Gastroesophageal sphincter (tissue), 4 donors: Measurements from ENCODE around the gene TSGA10. TPM values are rescaled to one million over a fixed set of nuclear protein-coding genes. Genes with fewer than 3 reads are reported as not detected.
"Not testable (repeated sequence)": the region's sequence is repeated elsewhere in the genome, so short reads cannot be mapped to it uniquely, and the experiment has no call there.

ENCODE experiments used
- ATAC-seq: fragments of 150-250 bp; one replicate; pipeline ENCODE4 v1.9.1; 2016; ENCODE audit warnings: mild to moderate bottlenecking, moderate library complexity
- H3K27ac ChIP-seq, 4 donors: fragments of 200-600 bp; sonication (generic) in 3 of 4; 1 replicate in 3 of 4; 2 replicates in 1 of 4; pipeline ENCODE4 v1.5.1; 2016 to 2019
- H3K27me3 ChIP-seq: fragments of 200-600 bp; sonication (generic); one replicate; pipeline ENCODE4 v1.5.1; 2019
- H3K36me3 ChIP-seq, 2 donors: fragments of 200-600 bp; sonication (generic); one replicate each; pipeline ENCODE4 v1.5.1; 2019; ENCODE audit warnings: control low read depth in 1 of 2
- H3K4me1 ChIP-seq, 3 donors: fragments of 200-600 bp; sonication (generic); 1 replicate in 2 of 3; 2 replicates in 1 of 3; pipeline ENCODE4 v1.5.1; 2016 to 2019; ENCODE audit warnings: control low read depth in 2 of 3
- H3K4me3 ChIP-seq, 2 donors: fragments of 200-600 bp; sonication (generic); one replicate each; pipeline ENCODE4 v1.5.1; 2019; ENCODE audit warnings: mild to moderate bottlenecking in 1 of 2, moderate library complexity in 1 of 2
- H3K9me3 ChIP-seq, 3 donors: fragments of 200-600 bp; sonication (generic); one replicate each; pipeline ENCODE4 v1.5.1; 2017 to 2019; ENCODE audit warnings: control low read depth in 2 of 3
- EP300 ChIP-seq: sonication (generic); formaldehyde crosslinking; IDR thresholded peaks from one replicate; pipeline ENCODE4 v1.6.1; 2017; ENCODE audit warnings: antibody characterized with exemption, mild to moderate bottlenecking
- POLR2A ChIP-seq, 2 donors: fragments of 450-650 bp; IDR thresholded peaks; one replicate each; pipeline ENCODE4 v1.6.1; 2017; ENCODE audit warnings: antibody characterized with exemption in 2 of 2, mild to moderate bottlenecking in 2 of 2, moderate library complexity in 1 of 2
- POLR2AphosphoS5 ChIP-seq: sonication (generic); formaldehyde crosslinking; IDR thresholded peaks from one replicate; pipeline ENCODE4 v1.6.1; 2017; ENCODE audit warnings: antibody characterized with exemption
- WGBS, 2 donors: methylation state at CpG; one replicate each; pipeline ENCODE4 v1.1.5; 2018; ENCODE audit warnings: low coverage in 1 of 2; 5-methylcytosine and 5-hydroxymethylcytosine counted together
- total RNA-seq, 4 donors: library from RNA; depleted of rRNA; stranded (reverse); fragments of >200 nt; gene quantifications; one replicate each; pipeline ENCODE4 v1.1.0, GENCODE V29; 2016
- TF ChIP-seq, protein P1 (sequence below), 4 experiments: fragments of 200-600 bp in 2 of 4; fragments of 450-650 bp in 2 of 4; sonication (generic) in 1 of 4; IDR thresholded peaks; one replicate each; pipeline ENCODE4 v1.5.1; 2017 to 2019; ENCODE audit warnings: antibody characterized with exemption in 4 of 4, mild to moderate bottlenecking in 2 of 4, moderate library complexity in 2 of 4

The TSGA10 gene
- total RNA-seq, 4 donors from 2014 or later: 1.2 to 2.2 (median 1.5) TPM

DNA sequence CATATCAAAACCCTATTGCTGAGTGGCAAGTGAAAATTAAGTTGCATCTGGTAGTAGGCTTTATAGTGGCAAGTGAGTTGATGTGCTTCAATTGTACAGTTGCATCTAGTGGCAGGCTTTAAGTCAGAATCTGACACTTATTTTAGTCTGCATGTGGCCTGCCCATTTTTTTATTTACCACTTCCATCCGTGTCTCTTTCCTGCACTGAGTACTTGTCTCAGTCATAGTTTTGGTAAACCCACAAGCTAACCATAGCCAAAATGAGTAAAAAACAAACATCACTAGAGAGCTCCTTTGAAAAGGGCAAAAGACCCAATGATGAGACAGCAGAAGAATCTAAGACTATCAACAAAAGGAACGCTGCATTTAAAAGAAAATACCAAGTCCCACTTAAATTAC is 122.7 kb downstream of the TSGA10 start:
- no peak for TF ChIP-seq POLR2A (IDR thresholded peaks at IDR 0.05)
- no peak for TF ChIP-seq POLR2AphosphoS5
- TF ChIP-seq, protein P1, sequence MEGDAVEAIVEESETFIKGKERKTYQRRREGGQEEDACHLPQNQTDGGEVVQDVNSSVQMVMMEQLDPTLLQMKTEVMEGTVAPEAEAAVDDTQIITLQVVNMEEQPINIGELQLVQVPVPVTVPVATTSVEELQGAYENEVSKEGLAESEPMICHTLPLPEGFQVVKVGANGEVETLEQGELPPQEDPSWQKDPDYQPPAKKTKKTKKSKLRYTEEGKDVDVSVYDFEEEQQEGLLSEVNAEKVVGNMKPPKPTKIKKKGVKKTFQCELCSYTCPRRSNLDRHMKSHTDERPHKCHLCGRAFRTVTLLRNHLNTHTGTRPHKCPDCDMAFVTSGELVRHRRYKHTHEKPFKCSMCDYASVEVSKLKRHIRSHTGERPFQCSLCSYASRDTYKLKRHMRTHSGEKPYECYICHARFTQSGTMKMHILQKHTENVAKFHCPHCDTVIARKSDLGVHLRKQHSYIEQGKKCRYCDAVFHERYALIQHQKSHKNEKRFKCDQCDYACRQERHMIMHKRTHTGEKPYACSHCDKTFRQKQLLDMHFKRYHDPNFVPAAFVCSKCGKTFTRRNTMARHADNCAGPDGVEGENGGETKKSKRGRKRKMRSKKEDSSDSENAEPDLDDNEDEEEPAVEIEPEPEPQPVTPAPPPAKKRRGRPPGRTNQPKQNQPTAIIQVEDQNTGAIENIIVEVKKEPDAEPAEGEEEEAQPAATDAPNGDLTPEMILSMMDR (IDR thresholded peaks at IDR 0.05): no peak
- no peak for TF ChIP-seq EP300
- 81 to 91% methylated on average over 1 to 2 of the region's 2 CpGs for WGBS, 2 donors
- no peak for ATAC-seq
- Histone ChIP-seq H3K27me3 (no peaks in the 10 kb centered on the region), H3K36me3 (no peaks in the 10 kb centered on the region), H3K27ac (no peak overlapping the region), H3K4me1 (no peaks in the 10 kb centered on the region), H3K9me3 (no peaks in the 10 kb centered on the region), H3K4me3 (no peak overlapping the region)

GRCh38 chr2:99031481-99031880 is 123.3 kb downstream of the TSGA10 start:
- Histone ChIP-seq H3K4me3 (no peak overlapping the region), H3K27me3 (no peaks in the 10 kb centered on the region), H3K4me1 (no peaks in the 10 kb centered on the region), H3K27ac (no peak overlapping the region), H3K36me3 (no peaks in the 10 kb centered on the region), H3K9me3 (no peaks in the 10 kb centered on the region)
- ATAC-seq: no peak
- WGBS, 2 donors: 64 to 70% methylated on average over 2 to 3 of the region's 3 CpGs
- TF ChIP-seq POLR2A (IDR thresholded peaks at IDR 0.05): no peak
- TF ChIP-seq EP300: no peak
- TF ChIP-seq, protein P1 (IDR thresholded peaks at IDR 0.05): no peak
- no peak for TF ChIP-seq POLR2AphosphoS5

DNA sequence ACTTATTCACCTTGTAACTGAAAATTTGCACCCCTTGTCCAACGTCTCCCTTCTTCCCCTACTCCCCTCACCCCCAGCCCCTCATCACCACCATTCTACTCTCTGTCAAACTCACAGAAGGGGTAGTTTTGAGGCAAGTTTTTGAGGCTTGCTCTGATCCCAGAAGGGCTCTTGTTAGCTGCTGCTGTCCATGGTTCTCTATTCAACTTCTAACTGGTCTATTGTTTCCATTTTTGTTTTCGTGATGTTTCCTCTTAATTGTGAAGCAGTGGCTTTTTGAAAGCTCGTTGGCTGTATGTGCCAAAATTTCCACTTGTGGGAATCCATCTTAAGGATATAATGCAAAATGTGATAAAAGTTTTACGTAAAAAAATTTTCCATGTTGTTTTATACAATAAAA is 126.2 kb downstream of the TSGA10 start:
- no peak for ATAC-seq
- Histone ChIP-seq H3K36me3 (no peaks in the 10 kb centered on the region), H3K9me3 (peaks cover 0 to 10% (median 0%) of the 10 kb centered on the region in 3 donors), H3K27ac (no peak overlapping the region), H3K4me3 (no peak overlapping the region), H3K4me1 (no peaks in the 10 kb centered on the region), H3K27me3 (no peaks in the 10 kb centered on the region)
- 50 to 62% methylated on average over 4 of the region's 4 CpGs for WGBS, 2 donors
- TF ChIP-seq POLR2AphosphoS5 (no peak), POLR2A (IDR thresholded peaks at IDR 0.05) (no peak), EP300 (no peak)
- TF ChIP-seq, protein P1 (IDR thresholded peaks at IDR 0.05): no peak

DNA sequence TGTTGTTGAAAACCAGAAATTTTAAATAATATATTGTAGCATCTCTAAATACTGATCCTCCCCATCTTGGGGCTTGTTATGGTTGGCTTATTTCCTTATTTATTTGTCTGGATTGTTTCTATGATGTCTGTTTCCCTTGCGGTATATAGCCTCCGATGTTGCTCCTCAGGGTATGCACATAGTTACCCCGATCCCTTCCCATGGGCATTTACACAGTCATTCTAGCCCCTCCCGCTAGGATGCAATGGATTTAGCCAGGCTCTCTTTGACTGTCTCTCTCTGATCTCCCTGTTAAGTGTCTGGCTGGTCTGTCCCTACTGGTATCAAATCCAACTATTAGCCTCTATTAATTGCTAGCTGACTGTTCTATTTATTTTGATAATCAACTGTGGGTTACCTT is 126.9 kb downstream of the TSGA10 start:
- 64 to 65% methylated on average over 4 of the region's 4 CpGs for WGBS, 2 donors
- TF ChIP-seq POLR2A (IDR thresholded peaks at IDR 0.05) (no peak), EP300 (no peak), POLR2AphosphoS5 (no peak)
- TF ChIP-seq, protein P1 (IDR thresholded peaks at IDR 0.05): no peak

GRCh38 chr2:99000708-99001107 is 154.0 kb downstream of the TSGA10 start:
- H3K4me1 ChIP-seq: no peaks in the 10 kb centered on the region
- no peak overlapping the region for H3K4me3 ChIP-seq
- no peaks in the 10 kb centered on the region for H3K36me3 ChIP-seq
- no peak for ATAC-seq
- no peaks in the 10 kb centered on the region for H3K27me3 ChIP-seq
- no peak overlapping the region for H3K27ac ChIP-seq
- WGBS, 2 donors: 80 to 91% methylated on average over 2 to 4 of the region's 10 CpGs
- TF ChIP-seq EP300 (no peak), POLR2A (IDR thresholded peaks at IDR 0.05) (no peak), POLR2AphosphoS5 (no peak)
- TF ChIP-seq, protein P1 (IDR thresholded peaks at IDR 0.05): no peak
- peaks cover 0 to 27% (median 0%) of the 10 kb centered on the region in 3 donors for H3K9me3 ChIP-seq

More for the DNA sequence above, 126.9 kb downstream of the TSGA10 start:
- Histone ChIP-seq H3K27ac (no peak overlapping the region), H3K9me3 (peaks cover 0 to 10% (median 0%) of the 10 kb centered on the region in 3 donors), H3K4me3 (no peak overlapping the region), H3K27me3 (no peaks in the 10 kb centered on the region), H3K36me3 (no peaks in the 10 kb centered on the region), H3K4me1 (no peaks in the 10 kb centered on the region)
- no peak for ATAC-seq

GRCh38 chr2:98988695-98989094 is 166.0 kb downstream of the TSGA10 start:
- no CpG with 5 or more reads among the region's 28 CpGs for WGBS, 2 donors
- not testable (repeated sequence) for H3K4me3 ChIP-seq, H3K9me3 ChIP-seq, H3K4me1 ChIP-seq, H3K36me3 ChIP-seq, ATAC-seq, H3K27me3 ChIP-seq, H3K27ac ChIP-seq
